KOPT-K1 (cell line): Measurements from ENCODE around the gene CUL5.
"Not testable (repeated sequence)": the region's sequence is repeated elsewhere in the genome, so short reads cannot be mapped to it uniquely, and the experiment has no call there.

Experiments used
- H3K27ac ChIP-seq: fragments of 200-600 bp; sonication (generic); 2 replicates; pipeline ENCODE4 v1.5.1; 2016; ENCODE audit warnings: antibody characterized with exemption, mild to moderate bottlenecking, low read depth, low read length; ENCODE audit not compliant: poor library complexity, severe bottlenecking
- H3K36me3 ChIP-seq: fragments of 200-600 bp; sonication (generic); 2 replicates; pipeline ENCODE4 v1.5.1; 2017; ENCODE audit warnings: antibody characterized with exemption, mild to moderate bottlenecking, low read length, moderate library complexity; ENCODE audit not compliant: insufficient read depth
- H3K9me3 ChIP-seq: fragments of 200-600 bp; sonication (generic); 2 replicates; pipeline ENCODE4 v1.5.1; 2017; ENCODE audit warnings: antibody characterized with exemption, low read length, mild to moderate bottlenecking; ENCODE audit not compliant: insufficient read depth, poor library complexity, severe bottlenecking

CUL5 gene

DNA sequence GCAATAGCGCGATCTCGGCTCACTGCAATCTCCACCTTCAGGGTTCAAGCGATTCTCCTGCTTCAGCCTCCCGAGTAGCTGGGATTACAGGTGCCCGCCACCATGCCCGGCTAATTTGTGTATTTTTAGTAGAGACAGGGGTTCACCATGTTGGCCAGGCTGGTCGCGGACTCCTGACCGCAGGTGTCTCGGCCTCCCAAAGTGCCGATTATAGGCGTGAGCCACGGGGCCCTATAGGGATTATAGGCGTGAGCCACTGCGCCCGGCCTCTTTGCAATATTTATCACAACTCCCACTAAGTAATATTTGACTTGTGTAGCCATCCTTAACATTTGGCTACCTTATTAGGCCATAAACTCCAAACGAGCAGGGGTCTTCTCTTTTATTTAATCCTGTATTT is 879 bp upstream of the CUL5 start:
- H3K9me3 ChIP-seq: no peaks in the 10 kb centered on the region
- H3K27ac ChIP-seq: no peak overlapping the region
- peaks cover 22% of the 10 kb centered on the region for H3K36me3 ChIP-seq

GRCh38 chr11:108009497-108010370 is 1.0 kb downstream of the CUL5 start:
- peaks cover 37% of the 10 kb centered on the region for H3K36me3 ChIP-seq
- no peaks in the 10 kb centered on the region for H3K9me3 ChIP-seq
- peak overlapping the region; percentile 94 for H3K27ac ChIP-seq

- H3K27ac ChIP-seq: no peak overlapping the region
- H3K36me3 ChIP-seq: peaks cover 50% of the 10 kb centered on the region
- H3K9me3 ChIP-seq: no peaks in the 10 kb centered on the region
Observed at GRCh38 chr11:108012139-108012725, 3.5 kb downstream of the CUL5 start.

GRCh38 chr11:108016647-108017046 is 7.9 kb downstream of the CUL5 start:
- no peaks in the 10 kb centered on the region for H3K9me3 ChIP-seq
- H3K36me3 ChIP-seq: peaks cover 49% of the 10 kb centered on the region
- no peak overlapping the region for H3K27ac ChIP-seq

DNA sequence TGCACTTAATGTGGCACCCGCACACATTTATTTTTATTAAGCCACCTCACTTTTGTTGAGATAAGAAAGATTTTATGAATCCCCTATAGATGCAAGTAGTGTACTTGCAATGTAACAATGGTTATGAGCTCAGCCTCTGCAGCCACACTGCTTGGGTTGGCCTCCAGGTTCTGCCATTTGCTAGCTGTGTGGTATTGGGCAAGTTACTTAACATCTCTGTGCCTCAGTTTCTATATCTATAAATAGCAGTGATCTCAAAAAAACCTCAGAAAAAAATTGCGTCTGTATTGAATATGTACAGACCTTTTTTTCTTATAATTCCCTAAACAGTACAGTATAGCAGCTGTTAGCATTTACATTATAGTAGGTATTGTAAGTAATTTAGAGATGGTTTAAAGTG is 10.0 kb downstream of the CUL5 start:
- Histone ChIP-seq H3K36me3 (peaks cover 29% of the 10 kb centered on the region), H3K27ac (no peak overlapping the region), H3K9me3 (no peaks in the 10 kb centered on the region)

DNA sequence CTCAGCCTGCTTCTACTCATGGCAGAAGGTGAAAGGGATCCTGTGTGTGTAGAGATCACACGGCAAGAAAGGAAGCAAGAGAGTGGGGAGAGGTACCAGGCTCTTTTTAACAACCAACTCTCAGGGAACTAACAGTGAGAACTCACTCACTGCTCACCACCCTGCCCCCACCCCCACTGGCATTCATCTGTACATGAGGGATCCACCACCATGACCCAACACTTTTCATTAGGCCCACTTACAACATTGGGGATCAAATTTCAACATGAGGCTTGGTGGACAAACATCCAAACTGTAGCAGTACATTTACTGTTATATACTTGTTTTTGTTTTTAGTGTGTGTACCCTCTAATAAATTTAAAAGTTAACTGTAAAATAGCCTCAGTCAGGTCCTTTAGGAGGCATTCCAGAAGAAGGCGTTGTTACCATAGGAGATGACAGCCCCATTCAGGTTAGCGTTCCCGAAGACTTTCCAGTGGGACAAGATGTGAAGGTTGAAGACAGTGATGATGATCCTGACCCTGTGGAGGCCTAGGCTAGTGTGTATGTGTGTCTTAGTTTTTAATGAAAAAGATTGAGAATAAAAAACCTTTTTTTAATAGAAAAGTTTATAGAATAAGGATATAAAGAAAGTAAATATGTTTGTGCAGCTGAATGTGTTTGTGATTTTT is 11.3 kb downstream of the CUL5 start:
- H3K9me3 ChIP-seq: no peaks in the 10 kb centered on the region
- H3K27ac ChIP-seq: no peak overlapping the region
- H3K36me3 ChIP-seq: peaks cover 23% of the 10 kb centered on the region; the same call in 1 of the 2 replicates

DNA sequence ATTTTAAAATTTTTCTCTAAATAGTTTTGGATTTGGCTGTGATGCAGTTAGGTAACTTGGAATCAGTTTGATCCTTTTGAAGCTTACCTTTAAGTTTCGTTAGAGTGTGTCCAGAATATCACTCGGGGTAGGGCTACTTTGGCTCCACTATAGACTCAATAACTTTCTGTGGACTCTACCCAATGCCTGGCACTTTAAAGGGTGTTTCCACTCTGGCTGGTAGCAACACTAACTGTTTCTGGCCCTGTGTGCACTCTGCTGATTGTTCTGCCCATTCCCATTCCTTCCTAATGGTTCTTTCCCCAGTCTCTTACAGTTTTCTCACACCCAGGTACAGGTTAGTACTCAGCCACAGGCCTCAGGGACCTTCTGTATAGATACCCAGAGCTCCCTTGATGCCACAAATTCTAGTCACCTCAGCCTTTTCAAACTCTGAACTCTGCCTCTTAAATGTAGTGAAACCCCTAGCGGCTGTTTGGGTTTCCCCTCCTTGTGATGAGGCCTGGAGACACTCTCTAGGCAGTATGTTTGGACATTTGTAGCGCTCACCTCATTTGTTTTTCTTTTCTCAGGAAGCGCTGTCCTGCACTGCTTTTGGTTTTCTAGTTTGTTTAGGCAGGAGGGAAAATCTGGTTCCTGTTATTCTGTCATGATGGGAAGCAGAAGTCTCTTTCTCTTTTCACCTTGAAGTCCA is 16.8 kb downstream of the CUL5 start:
- H3K36me3 ChIP-seq: peaks cover 13% of the 10 kb centered on the region; the same call in 1 of the 2 replicates
- H3K27ac ChIP-seq: no peak overlapping the region
- H3K9me3 ChIP-seq: no peaks in the 10 kb centered on the region

DNA sequence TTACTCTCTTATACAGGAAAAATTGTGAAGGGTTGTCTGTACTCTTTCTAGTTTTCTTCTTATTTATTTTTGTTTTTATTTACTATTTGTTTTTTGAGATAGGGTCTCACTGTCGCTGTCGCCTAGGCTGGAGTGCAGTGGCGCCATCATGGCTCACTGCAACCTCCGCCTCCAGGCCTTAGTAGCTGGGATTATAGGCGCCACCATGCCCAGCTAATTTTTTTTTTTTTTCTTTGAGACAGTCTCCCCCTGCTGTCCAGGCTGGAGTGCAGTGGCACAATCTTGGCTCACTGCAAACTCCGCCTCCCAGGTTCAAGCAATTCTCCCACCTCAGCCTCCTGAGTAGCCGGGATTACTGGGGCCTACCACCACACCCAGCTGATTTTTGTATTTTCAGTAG is 18.4 kb downstream of the CUL5 start:
- H3K27ac ChIP-seq: no peak overlapping the region
- peaks cover 9% of the 10 kb centered on the region; the same call in 1 of the 2 replicates for H3K36me3 ChIP-seq
- H3K9me3 ChIP-seq: no peaks in the 10 kb centered on the region

DNA sequence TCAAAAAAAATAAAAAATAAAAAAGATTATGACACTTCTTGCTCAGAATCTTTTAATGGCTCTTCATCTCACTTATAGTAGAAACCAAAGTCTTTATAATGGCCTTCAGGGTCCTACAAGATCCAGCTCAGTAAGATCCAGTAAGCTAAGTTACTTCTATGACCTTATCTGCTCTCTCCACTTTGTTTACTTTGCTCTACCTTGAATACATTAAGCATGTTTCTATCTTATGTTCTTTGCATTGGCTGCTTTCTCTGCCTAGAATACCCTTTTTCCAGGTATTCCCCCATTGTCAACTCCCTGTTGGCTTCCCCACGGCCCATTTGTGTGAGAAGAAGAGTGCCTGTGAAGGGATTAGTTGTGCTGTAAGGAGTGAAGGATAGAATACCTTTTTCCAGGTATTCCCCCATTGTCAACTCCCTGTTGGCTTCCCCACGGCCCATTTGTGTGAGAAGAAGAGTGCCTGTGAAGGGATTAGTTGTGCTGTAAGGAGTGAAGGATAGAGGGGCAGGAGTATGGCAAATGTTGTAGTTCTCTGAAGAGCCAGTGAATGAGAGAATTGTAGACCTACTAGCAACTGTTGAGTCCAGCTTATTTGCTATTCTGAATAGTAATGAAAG is 20.2 kb downstream of the CUL5 start:
- H3K36me3 ChIP-seq: peaks cover 18% of the 10 kb centered on the region
- H3K9me3 ChIP-seq, H3K27ac ChIP-seq: not testable (repeated sequence)

GRCh38 chr11:108031604-108032003 is 22.9 kb downstream of the CUL5 start:
- not testable (repeated sequence) for H3K9me3 ChIP-seq, H3K27ac ChIP-seq
- peaks cover 41% of the 10 kb centered on the region for H3K36me3 ChIP-seq

DNA sequence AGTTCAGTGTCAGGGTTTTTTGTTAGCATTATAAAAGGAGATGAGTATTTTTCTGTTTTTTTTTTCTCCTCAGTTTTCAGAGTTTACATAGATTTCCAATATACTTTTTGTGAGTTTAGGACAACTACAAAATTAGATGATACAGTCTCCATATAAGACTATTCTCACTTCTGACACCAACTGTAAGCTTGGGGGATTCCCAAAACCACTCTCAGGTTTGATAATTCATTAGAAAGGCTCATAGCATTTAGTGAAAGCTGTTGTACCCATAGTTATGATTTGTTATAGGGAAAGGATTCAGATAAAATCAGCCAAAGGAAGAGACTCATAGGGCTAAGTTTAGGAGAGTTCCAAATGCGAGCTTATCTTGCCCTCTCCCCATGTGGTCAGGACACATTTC is 24.1 kb downstream of the CUL5 start:
- no peaks in the 10 kb centered on the region for H3K9me3 ChIP-seq
- H3K36me3 ChIP-seq: peaks cover 53% of the 10 kb centered on the region
- H3K27ac ChIP-seq: no peak overlapping the region

GRCh38 chr11:108034034-108034433 is 25.3 kb downstream of the CUL5 start:
- no peak overlapping the region for H3K27ac ChIP-seq
- H3K9me3 ChIP-seq: no peaks in the 10 kb centered on the region
- peaks cover 59% of the 10 kb centered on the region for H3K36me3 ChIP-seq

DNA sequence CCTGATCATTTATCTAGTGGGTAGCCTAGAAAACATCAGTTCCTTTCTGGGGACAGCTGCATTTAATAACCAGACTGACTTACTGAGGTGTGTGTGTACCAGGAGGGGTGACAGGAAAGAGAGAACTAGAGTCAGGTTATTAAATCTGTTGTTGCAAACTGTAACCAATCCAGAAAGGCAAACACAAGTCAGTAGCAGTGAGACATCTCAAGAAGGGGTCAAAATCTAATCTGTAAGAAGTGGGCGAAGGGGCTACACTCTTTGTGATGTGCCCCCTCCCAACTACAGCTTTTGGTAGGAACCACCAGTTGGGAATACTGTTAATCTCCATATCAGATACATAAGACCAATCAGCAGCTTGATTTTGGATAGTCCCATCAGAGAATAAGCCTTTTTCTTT is 26.3 kb downstream of the CUL5 start:
- H3K36me3 ChIP-seq: peaks cover 66% of the 10 kb centered on the region
- no peaks in the 10 kb centered on the region for H3K9me3 ChIP-seq
- H3K27ac ChIP-seq: no peak overlapping the region

DNA sequence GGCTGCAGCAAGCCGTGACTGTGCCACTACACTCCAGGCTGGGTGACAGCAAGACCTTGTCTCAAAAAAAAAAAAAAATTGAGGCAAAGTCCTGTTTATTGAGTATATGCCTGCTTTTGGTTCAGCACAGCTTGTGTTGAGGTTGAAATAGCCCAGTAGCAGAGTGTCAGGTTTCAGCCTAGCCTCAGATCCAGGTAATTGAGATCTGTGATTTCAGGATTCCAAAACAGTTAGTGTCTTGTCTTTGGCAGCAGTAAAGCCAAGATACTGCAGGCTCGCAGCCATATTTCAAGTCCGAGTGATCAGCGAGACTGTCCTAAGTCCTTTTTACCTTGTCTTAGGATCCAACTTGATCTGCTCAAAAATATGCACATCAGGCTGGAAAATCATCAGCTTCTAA is 27.0 kb downstream of the CUL5 start:
- Histone ChIP-seq H3K36me3 (peaks cover 74% of the 10 kb centered on the region), H3K27ac (no peak overlapping the region)

GRCh38 chr11:108037211-108037610 is 28.5 kb downstream of the CUL5 start:
- Histone ChIP-seq H3K9me3 (no peaks in the 10 kb centered on the region), H3K36me3 (peaks cover 87% of the 10 kb centered on the region), H3K27ac (no peak overlapping the region)

More for the DNA sequence above, 27.0 kb downstream of the CUL5 start:
- H3K9me3 ChIP-seq: no peaks in the 10 kb centered on the region
